Measurements from ENCODE around the gene PLCXD1.

- TF ChIP-seq PKNOX1 (IDR thresholded peaks at IDR 0.05) (no peak), FOXA1 (IDR thresholded peaks at IDR 0.05) (no peak), FOXK2 (IDR thresholded peaks at IDR 0.05) (no peak), SP1 (IDR thresholded peaks at IDR 0.05) (no peak), BHLHE40 (IDR thresholded peaks at IDR 0.05; ENCODE audit: borderline replicate concordance) (no peak), HDGF (IDR thresholded peaks at IDR 0.05; ENCODE audit: borderline replicate concordance) (no peak), ELF4 (IDR thresholded peaks at IDR 0.05) (no peak), ZNF384 (IDR thresholded peaks at IDR 0.05) (no peak), ARNT (IDR thresholded peaks at IDR 0.05) (no peak)
Observed at GRCh38 chrX:340121-340520, 58.9 kb downstream of the PLCXD1 start.
